ENCODE results near the gene CTBP2. TPM values are rescaled to one million over a fixed set of nuclear protein-coding genes. Genes with fewer than 3 reads are reported as not detected.

Gene CTBP2
- total RNA-seq, 3 donors from 2014 or later: 1.0 to 1.4 (median 1.3) TPM

DNA sequence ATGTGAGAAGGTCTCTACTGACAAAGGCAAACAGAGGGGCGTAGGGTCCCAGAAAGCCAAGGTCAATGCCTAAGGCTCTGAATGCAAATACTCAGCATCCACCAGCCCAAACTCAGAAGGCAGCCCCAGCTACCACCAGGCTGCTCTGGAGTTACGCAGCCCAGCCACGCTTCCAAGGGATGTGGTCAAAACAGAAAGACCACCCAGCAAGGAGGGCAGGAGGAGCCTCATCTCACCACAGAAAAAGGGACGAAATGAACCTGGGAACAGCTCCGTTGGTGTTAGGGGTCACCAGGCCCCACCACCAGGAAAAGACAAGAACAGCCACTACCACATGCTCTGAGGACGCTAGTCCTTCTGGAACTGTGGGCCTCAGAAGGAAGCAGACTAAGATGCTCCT is 65.1 kb downstream of the CTBP2 start:
- ATAC-seq: no peak
- Mint-ChIP-seq H3K4me3 (no peak overlapping the region), H3K36me3 (ENCODE audit: insufficient read depth) (no peaks in the 10 kb centered on the region), H3K27me3 (ENCODE audit: low read depth) (no peaks in the 10 kb centered on the region), H3K4me1 (ENCODE audit: low read depth) (no peaks in the 10 kb centered on the region), H3K9me3 (no peaks in the 10 kb centered on the region)
- no peak for DNase-seq

GRCh38 chr10:125094806-125095205 is 65.6 kb downstream of the CTBP2 start:
- ATAC-seq: no peak
- no peak for DNase-seq
- Mint-ChIP-seq H3K36me3 (ENCODE audit: insufficient read depth) (no peaks in the 10 kb centered on the region), H3K9me3 (no peaks in the 10 kb centered on the region), H3K27me3 (ENCODE audit: low read depth) (no peaks in the 10 kb centered on the region), H3K4me1 (ENCODE audit: low read depth) (no peaks in the 10 kb centered on the region), H3K4me3 (no peak overlapping the region)

GRCh38 chr10:125093974-125094705 is 66.2 kb downstream of the CTBP2 start:
- Mint-ChIP-seq H3K27me3 (ENCODE audit: low read depth) (no peaks in the 10 kb centered on the region), H3K36me3 (ENCODE audit: insufficient read depth) (no peaks in the 10 kb centered on the region), H3K4me3 (no peak overlapping the region), H3K9me3 (no peaks in the 10 kb centered on the region), H3K4me1 (ENCODE audit: low read depth) (no peaks in the 10 kb centered on the region)
- no peak for DNase-seq
- ATAC-seq: no peak

GRCh38 chr10:125093199-125093973 is 67.0 kb downstream of the CTBP2 start:
- Mint-ChIP-seq H3K4me1 (ENCODE audit: low read depth) (no peaks in the 10 kb centered on the region), H3K4me3 (no peak overlapping the region), H3K27me3 (ENCODE audit: low read depth) (no peaks in the 10 kb centered on the region), H3K9me3 (no peaks in the 10 kb centered on the region), H3K36me3 (ENCODE audit: insufficient read depth) (no peaks in the 10 kb centered on the region)
- ATAC-seq (no peak), DNase-seq (no peak)

DNA sequence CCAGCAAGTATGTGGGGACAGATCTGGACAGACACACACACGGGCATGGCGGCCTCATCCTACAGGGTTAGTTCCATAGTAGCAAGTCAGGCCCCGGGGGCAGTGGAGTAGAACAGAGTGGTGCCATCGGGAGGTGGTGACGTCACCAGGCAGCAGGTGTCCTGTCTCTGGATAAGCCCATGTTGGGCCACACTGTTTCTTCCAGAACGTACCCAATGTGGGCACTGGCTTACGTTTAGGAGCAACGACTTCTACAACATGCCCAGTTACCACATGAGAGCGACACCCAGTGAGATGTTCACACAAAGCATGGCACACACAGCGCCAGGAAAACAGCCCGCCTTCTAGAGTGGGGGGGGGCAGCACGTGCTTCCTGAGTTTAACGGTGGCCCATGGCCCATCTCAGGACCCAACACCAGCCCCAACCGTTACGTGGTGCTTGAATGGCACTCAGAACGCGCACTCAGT is 67.8 kb downstream of the CTBP2 start:
- ATAC-seq (no peak), DNase-seq (no peak)
- Mint-ChIP-seq H3K4me3 (no peak overlapping the region), H3K4me1 (ENCODE audit: low read depth) (no peaks in the 10 kb centered on the region), H3K27me3 (ENCODE audit: low read depth) (no peaks in the 10 kb centered on the region), H3K36me3 (ENCODE audit: insufficient read depth) (no peaks in the 10 kb centered on the region), H3K9me3 (no peaks in the 10 kb centered on the region)

- Mint-ChIP-seq H3K4me3 (no peak overlapping the region), H3K9me3 (no peaks in the 10 kb centered on the region), H3K27me3 (ENCODE audit: low read depth) (no peaks in the 10 kb centered on the region), H3K36me3 (ENCODE audit: insufficient read depth) (no peaks in the 10 kb centered on the region), H3K4me1 (ENCODE audit: low read depth) (no peaks in the 10 kb centered on the region)
- ATAC-seq: no peak
- no peak for DNase-seq
These were observed 68.5 kb downstream of the CTBP2 start for GRCh38 chr10:125091891-125092290.

GRCh38 chr10:125089469-125089868 is 70.9 kb downstream of the CTBP2 start:
- no peaks in the 10 kb centered on the region for H3K9me3 Mint-ChIP-seq
- ATAC-seq (no peak), DNase-seq (no peak)
- H3K4me1 Mint-ChIP-seq (ENCODE audit: low read depth): no peaks in the 10 kb centered on the region
- H3K4me3 Mint-ChIP-seq: no peak overlapping the region
- peaks cover 7% of the 10 kb centered on the region for H3K27me3 Mint-ChIP-seq (ENCODE audit: low read depth)
- H3K36me3 Mint-ChIP-seq (ENCODE audit: insufficient read depth): no peaks in the 10 kb centered on the region

- Mint-ChIP-seq H3K27me3 (ENCODE audit: low read depth) (peaks cover 7% of the 10 kb centered on the region), H3K4me3 (no peak overlapping the region), H3K36me3 (ENCODE audit: insufficient read depth) (no peaks in the 10 kb centered on the region), H3K4me1 (ENCODE audit: low read depth) (no peaks in the 10 kb centered on the region), H3K9me3 (no peaks in the 10 kb centered on the region)
- DNase-seq: no peak
- ATAC-seq: no peak
These were observed 72.5 kb downstream of the CTBP2 start for GRCh38 chr10:125087897-125088215.

GRCh38 chr10:125087191-125087896 is 73.0 kb downstream of the CTBP2 start:
- ATAC-seq (no peak), DNase-seq (no peak)
- Mint-ChIP-seq H3K36me3 (ENCODE audit: insufficient read depth) (no peaks in the 10 kb centered on the region), H3K27me3 (ENCODE audit: low read depth) (peaks cover 7% of the 10 kb centered on the region), H3K9me3 (no peaks in the 10 kb centered on the region), H3K4me3 (no peak overlapping the region), H3K4me1 (ENCODE audit: low read depth) (no peaks in the 10 kb centered on the region)

DNA sequence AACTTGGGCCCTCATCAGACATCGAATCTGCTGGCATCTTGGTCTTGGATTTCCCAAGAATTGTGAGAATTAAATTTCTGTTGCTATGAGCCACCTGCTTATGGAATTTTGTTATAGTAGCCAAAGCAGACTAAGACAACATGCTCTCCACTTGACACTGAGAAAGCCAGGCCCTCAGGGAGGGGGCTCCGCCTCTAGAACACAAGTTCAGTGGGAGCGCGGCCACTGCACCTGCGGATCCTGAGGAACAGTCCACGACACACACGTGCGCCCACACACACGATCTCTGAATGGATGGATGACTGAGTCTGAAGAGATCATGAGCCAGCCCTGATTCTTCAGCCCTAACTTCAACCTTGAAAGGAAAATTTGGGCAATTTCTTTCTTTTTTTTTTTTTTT is 73.7 kb downstream of the CTBP2 start:
- H3K4me1 Mint-ChIP-seq (ENCODE audit: low read depth): no peaks in the 10 kb centered on the region
- no peak for DNase-seq
- H3K27me3 Mint-ChIP-seq (ENCODE audit: low read depth): peaks cover 7% of the 10 kb centered on the region
- ATAC-seq: no peak
- H3K36me3 Mint-ChIP-seq (ENCODE audit: insufficient read depth): no peaks in the 10 kb centered on the region
- H3K9me3 Mint-ChIP-seq: no peaks in the 10 kb centered on the region
- no peak overlapping the region for H3K4me3 Mint-ChIP-seq

DNA sequence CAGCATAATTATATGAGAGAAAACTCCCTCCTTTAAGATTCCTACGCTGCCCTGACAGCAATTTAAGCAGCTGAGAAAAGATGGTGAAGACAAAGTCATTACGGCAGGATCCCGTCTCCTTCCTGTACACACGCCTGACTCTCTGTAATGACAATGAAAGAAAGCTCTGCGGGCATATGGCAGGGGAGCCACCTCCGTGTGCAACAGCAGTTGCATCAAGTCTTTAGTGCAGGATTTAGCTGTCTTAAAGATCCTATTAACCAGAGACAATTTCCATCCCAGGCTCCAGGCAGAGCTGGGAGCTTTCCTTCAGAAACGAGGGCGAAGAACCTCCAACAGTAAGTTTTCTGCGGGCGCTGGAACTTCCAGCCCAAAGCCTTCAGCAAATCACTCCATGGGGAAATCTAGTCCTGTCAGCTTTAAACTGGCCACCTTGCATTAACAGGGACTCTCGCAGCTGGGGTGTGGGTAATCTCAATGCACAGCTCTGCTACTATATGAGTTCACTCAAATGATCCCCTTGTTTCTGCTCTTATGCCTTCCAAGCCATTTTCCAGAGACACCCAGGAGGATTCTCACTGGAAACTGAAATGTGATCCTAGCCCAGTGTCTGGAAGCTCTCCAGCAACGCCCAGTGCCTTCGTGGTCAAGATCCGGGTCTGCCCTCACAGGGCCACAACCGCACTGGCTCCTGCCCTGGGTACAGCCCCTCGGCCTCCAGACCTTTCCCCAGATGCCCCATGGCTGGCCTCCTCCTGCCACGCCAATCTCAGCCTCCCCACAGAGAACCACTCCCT is 74.9 kb downstream of the CTBP2 start:
- Mint-ChIP-seq H3K9me3 (no peaks in the 10 kb centered on the region), H3K27me3 (ENCODE audit: low read depth) (peaks cover 7% of the 10 kb centered on the region), H3K36me3 (ENCODE audit: insufficient read depth) (no peaks in the 10 kb centered on the region), H3K4me1 (ENCODE audit: low read depth) (no peaks in the 10 kb centered on the region), H3K4me3 (no peak overlapping the region)
- no peak for ATAC-seq
- DNase-seq: no peak

GRCh38 chr10:125084614-125085257 is 75.6 kb downstream of the CTBP2 start:
- no peaks in the 10 kb centered on the region for H3K4me1 Mint-ChIP-seq (ENCODE audit: low read depth)
- no peak for ATAC-seq
- peaks cover 7% of the 10 kb centered on the region for H3K27me3 Mint-ChIP-seq (ENCODE audit: low read depth)
- H3K4me3 Mint-ChIP-seq: no peak overlapping the region
- H3K9me3 Mint-ChIP-seq: no peaks in the 10 kb centered on the region
- H3K36me3 Mint-ChIP-seq (ENCODE audit: insufficient read depth): no peaks in the 10 kb centered on the region
- DNase-seq: no peak

GRCh38 chr10:125084191-125084613 is 76.2 kb downstream of the CTBP2 start:
- no peaks in the 10 kb centered on the region for H3K36me3 Mint-ChIP-seq (ENCODE audit: insufficient read depth)
- no peaks in the 10 kb centered on the region for H3K4me1 Mint-ChIP-seq (ENCODE audit: low read depth)
- H3K4me3 Mint-ChIP-seq: no peak overlapping the region
- H3K27me3 Mint-ChIP-seq (ENCODE audit: low read depth): peaks cover 7% of the 10 kb centered on the region
- H3K9me3 Mint-ChIP-seq: no peaks in the 10 kb centered on the region
- DNase-seq (no peak), ATAC-seq (no peak)

DNA sequence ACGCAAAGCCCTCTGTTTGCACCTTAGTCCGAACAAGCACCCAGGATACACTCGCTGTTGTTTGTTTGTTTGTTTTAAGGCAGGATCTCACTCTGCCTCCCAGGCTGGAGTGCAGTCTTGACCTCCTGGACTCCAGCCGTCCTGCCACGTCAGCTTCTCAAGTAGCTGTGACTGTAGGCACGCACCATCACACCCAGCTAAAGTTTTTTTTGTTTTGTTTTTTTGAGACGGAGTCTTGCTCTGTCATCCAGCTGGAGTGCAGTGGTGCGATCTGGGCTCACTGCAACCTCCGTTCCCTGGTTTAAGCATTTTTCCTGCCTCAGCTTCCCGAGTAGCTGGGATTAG is 76.8 kb downstream of the CTBP2 start:
- no peak for ATAC-seq

More for the DNA sequence above, 76.8 kb downstream of the CTBP2 start:
- Mint-ChIP-seq H3K4me1 (ENCODE audit: low read depth) (no peaks in the 10 kb centered on the region), H3K36me3 (ENCODE audit: insufficient read depth) (no peaks in the 10 kb centered on the region), H3K4me3 (no peak overlapping the region), H3K27me3 (ENCODE audit: low read depth) (peaks cover 7% of the 10 kb centered on the region), H3K9me3 (no peaks in the 10 kb centered on the region)
- no peak for DNase-seq

Data from activated T-cell treated with anti-CD3 and anti-CD28 coated beads, Interleukin-2, amount 50 U/mL, for 4 hours (primary cell).